WTC11 (cell line): ENCODE measurements around the gene ANKRD33B. TPM values are rescaled to one million over a fixed set of nuclear protein-coding genes. Genes with fewer than 3 reads are reported as not detected.

Source experiments
- ATAC-seq: fragments of 200-7000 bp; cut with Tn5 transposase; 2 replicates; pipeline ENCODE4 v1.10.0; 2021; ENCODE audit warnings: mild to moderate bottlenecking, moderate library complexity
- CTCF ChIA-PET: fragments of 300-600 bp; sonication (Branson Sonifier 250); formaldehyde crosslinking; loops from one replicate; lab custom pipeline; 2021; ENCODE audit warnings: antibody characterized with exemption; lab: Charles Lee
- POLR2A ChIA-PET: fragments of 350-600 bp; sonication (Branson Sonifier 250); formaldehyde crosslinking; loops from one replicate; lab custom pipeline; 2021; ENCODE audit warnings: antibody characterized with exemption; lab: Charles Lee
- DNase-seq: peaks from one replicate; pipeline ENCODE4 v3.0.0; 2021; ENCODE audit warnings: low spot score
- H3K27ac Mint-ChIP-seq: 2 replicates; pipeline ENCODE4 v1.8.0; 2021; ENCODE audit warnings: mixed read lengths
- H3K27me3 Mint-ChIP-seq: 2 replicates; pipeline ENCODE4 v1.8.0; 2021; ENCODE audit warnings: low read depth, mild to moderate bottlenecking, moderate library complexity, mixed read lengths
- H3K36me3 Mint-ChIP-seq: 2 replicates; pipeline ENCODE4 v1.8.0; 2021; ENCODE audit warnings: mixed read lengths
- H3K4me1 Mint-ChIP-seq: 2 replicates; pipeline ENCODE4 v1.8.0; 2022; ENCODE audit warnings: mixed read lengths
- H3K4me3 Mint-ChIP-seq: 2 replicates; pipeline ENCODE4 v1.8.0; 2021; ENCODE audit warnings: mild to moderate bottlenecking, moderate library complexity, mixed read lengths
- H3K9me3 Mint-ChIP-seq: 2 replicates; pipeline ENCODE4 v1.8.0; 2021; ENCODE audit warnings: mixed read lengths
- CREM ChIP-seq: sonication (generic); formaldehyde crosslinking; IDR thresholded peaks from 2 replicates; pipeline ENCODE4 v1.8.1; 2022; ENCODE audit warnings: mild to moderate bottlenecking, missing genetic modification reagents, moderate library complexity
- ELF4 ChIP-seq: sonication (generic); formaldehyde crosslinking; IDR thresholded peaks from 2 replicates; pipeline ENCODE4 v1.8.1; 2022; ENCODE audit warnings: low read depth, mild to moderate bottlenecking, moderate library complexity, missing genetic modification reagents
- GRHL2 ChIP-seq: fragments of 250-450 bp; sonication (Bioruptor Pico); IDR thresholded peaks from 2 replicates; pipeline ENCODE4 v1.8.0; 2022; ENCODE audit warnings: mild to moderate bottlenecking, moderate library complexity; ENCODE audit not compliant: insufficient replicate concordance, severe bottlenecking
- GTF2I ChIP-seq: fragments of 250-450 bp; sonication (Bioruptor Pico); conservative IDR thresholded peaks from 2 replicates; pipeline ENCODE4 v1.4.0; 2021; ENCODE audit warnings: mild to moderate bottlenecking
- IRF1 ChIP-seq: sonication (generic); formaldehyde crosslinking; IDR thresholded peaks from 2 replicates; pipeline ENCODE4 v1.8.0; 2023; ENCODE audit warnings: missing genetic modification reagents
- JAZF1 ChIP-seq: fragments of 250-450 bp; sonication (Bioruptor Pico); IDR thresholded peaks from 2 replicates; pipeline ENCODE4 v1.9.0; 2021; ENCODE audit warnings: moderate library complexity, mild to moderate bottlenecking, inconsistent platforms
- MYBL2 ChIP-seq: sonication (generic); formaldehyde crosslinking; IDR thresholded peaks from 2 replicates; pipeline ENCODE4 v1.8.1; 2023; ENCODE audit warnings: mild to moderate bottlenecking, moderate library complexity, missing genetic modification reagents
- NFATC4 ChIP-seq: fragments of 250-450 bp; sonication (Bioruptor Pico); IDR thresholded peaks from 2 replicates; pipeline ENCODE4 v1.9.0; 2021; ENCODE audit warnings: mild to moderate bottlenecking
- NFYB ChIP-seq: sonication (generic); formaldehyde crosslinking; conservative IDR thresholded peaks from 2 replicates; pipeline ENCODE4 v1.8.0; 2022; ENCODE audit warnings: low read depth, missing genetic modification reagents
- OVOL2 ChIP-seq: fragments of 250-450 bp; sonication (Bioruptor Pico); IDR thresholded peaks from 2 replicates; pipeline ENCODE4 v1.9.0; 2021; ENCODE audit warnings: mild to moderate bottlenecking, borderline replicate concordance
- RELA ChIP-seq: sonication (generic); formaldehyde crosslinking; IDR thresholded peaks from 2 replicates; pipeline ENCODE4 v1.8.1; 2022; ENCODE audit warnings: missing genetic modification reagents, mild to moderate bottlenecking, borderline replicate concordance
- TCF7 ChIP-seq: sonication (generic); formaldehyde crosslinking; IDR thresholded peaks from 2 replicates; pipeline ENCODE4 v1.8.0; 2022; ENCODE audit warnings: mild to moderate bottlenecking, low read depth, missing genetic modification reagents, moderate library complexity
- ZBTB43 ChIP-seq: sonication (generic); formaldehyde crosslinking; IDR thresholded peaks from 2 replicates; pipeline ENCODE4 v1.8.1; 2023; ENCODE audit warnings: mild to moderate bottlenecking, missing genetic modification reagents
- total RNA-seq: library from RNA; stranded (reverse); gene quantifications from 3 replicates; pipeline ENCODE4 v1.2.3, GENCODE V29; 2021
- TF ChIP-seq, protein P1 (sequence below): fragments of 250-450 bp; sonication (Bioruptor Pico); IDR thresholded peaks from 2 replicates; pipeline ENCODE4 v1.8.0; 2021; ENCODE audit warnings: mild to moderate bottlenecking
- TF ChIP-seq, protein P2 (sequence below): sonication (generic); formaldehyde crosslinking; IDR thresholded peaks from 2 replicates; pipeline ENCODE4 v1.8.0; 2022; ENCODE audit warnings: mild to moderate bottlenecking, missing genetic modification reagents
- TF ChIP-seq, protein P3 (sequence below): fragments of 250-450 bp; sonication (Bioruptor Pico); IDR thresholded peaks from 2 replicates; pipeline ENCODE4 v1.9.0; 2021; ENCODE audit warnings: mild to moderate bottlenecking, borderline replicate concordance
- TF ChIP-seq, protein P4 (sequence below): sonication (generic); formaldehyde crosslinking; IDR thresholded peaks from 2 replicates; pipeline ENCODE4 v1.8.1; 2023; ENCODE audit warnings: mild to moderate bottlenecking, moderate library complexity, missing genetic modification reagents

ANKRD33B gene
- total RNA-seq, 1 experiment from 2014 or later, result 9.2 TPM

DNA sequence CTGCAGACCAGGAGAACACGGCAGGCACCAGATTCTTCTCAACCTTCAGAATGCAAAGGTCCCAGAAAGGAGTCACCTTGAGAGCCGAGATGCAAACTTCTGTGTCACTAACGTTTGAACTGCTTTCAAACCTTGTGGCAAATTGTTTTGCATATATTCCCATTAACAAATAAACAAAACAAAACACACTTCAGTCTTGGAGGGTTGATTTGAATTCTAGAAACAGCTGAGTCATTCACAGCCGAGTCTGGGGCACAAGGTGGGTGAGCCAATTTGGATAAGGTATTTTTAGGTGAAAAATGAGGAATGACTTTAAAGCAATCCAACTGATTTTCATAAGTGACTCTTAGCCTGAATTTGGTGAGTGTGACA, 38.8 kb upstream of the ANKRD33B start:
- Mint-ChIP-seq H3K9me3 (peaks cover 19% of the 10 kb centered on the region), H3K36me3 (peaks cover 13% of the 10 kb centered on the region), H3K27ac (no peak overlapping the region), H3K4me1 (peaks cover 32% of the 10 kb centered on the region), H3K4me3 (no peak overlapping the region)
- POLR2A ChIA-PET, result no interaction called here
- TF ChIP-seq GTF2I (CRISPR knock-in tag) (no peak), OVOL2 (CRISPR knock-in tag) (no peak), NFATC4 (no peak), NFYB (CRISPR knock-in tag) (no peak), ELF4 (CRISPR knock-in tag) (no peak), MYBL2 (CRISPR knock-in tag) (no peak), JAZF1 (CRISPR knock-in tag) (no peak)
- TF ChIP-seq, protein P1, sequence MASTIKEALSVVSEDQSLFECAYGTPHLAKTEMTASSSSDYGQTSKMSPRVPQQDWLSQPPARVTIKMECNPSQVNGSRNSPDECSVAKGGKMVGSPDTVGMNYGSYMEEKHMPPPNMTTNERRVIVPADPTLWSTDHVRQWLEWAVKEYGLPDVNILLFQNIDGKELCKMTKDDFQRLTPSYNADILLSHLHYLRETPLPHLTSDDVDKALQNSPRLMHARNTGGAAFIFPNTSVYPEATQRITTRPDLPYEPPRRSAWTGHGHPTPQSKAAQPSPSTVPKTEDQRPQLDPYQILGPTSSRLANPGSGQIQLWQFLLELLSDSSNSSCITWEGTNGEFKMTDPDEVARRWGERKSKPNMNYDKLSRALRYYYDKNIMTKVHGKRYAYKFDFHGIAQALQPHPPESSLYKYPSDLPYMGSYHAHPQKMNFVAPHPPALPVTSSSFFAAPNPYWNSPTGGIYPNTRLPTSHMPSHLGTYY (CRISPR knock-in tag), result no peak
- TF ChIP-seq, protein P2, sequence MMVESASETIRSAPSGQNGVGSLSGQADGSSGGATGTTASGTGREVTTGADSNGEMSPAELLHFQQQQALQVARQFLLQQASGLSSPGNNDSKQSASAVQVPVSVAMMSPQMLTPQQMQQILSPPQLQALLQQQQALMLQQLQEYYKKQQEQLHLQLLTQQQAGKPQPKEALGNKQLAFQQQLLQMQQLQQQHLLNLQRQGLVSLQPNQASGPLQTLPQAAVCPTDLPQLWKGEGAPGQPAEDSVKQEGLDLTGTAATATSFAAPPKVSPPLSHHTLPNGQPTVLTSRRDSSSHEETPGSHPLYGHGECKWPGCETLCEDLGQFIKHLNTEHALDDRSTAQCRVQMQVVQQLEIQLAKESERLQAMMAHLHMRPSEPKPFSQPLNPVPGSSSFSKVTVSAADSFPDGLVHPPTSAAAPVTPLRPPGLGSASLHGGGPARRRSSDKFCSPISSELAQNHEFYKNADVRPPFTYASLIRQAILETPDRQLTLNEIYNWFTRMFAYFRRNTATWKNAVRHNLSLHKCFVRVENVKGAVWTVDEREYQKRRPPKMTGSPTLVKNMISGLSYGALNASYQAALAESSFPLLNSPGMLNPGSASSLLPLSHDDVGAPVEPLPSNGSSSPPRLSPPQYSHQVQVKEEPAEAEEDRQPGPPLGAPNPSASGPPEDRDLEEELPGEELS (CRISPR knock-in tag), result no peak
- TF ChIP-seq, all 79 proteins: peak for 0
- no peak for ATAC-seq
- no peak for DNase-seq
- H3K27me3 Mint-ChIP-seq, result peaks cover 10% of the 10 kb centered on the region; the same call in 1 of the 2 replicates
- CTCF ChIA-PET, result no interaction called here

DNA sequence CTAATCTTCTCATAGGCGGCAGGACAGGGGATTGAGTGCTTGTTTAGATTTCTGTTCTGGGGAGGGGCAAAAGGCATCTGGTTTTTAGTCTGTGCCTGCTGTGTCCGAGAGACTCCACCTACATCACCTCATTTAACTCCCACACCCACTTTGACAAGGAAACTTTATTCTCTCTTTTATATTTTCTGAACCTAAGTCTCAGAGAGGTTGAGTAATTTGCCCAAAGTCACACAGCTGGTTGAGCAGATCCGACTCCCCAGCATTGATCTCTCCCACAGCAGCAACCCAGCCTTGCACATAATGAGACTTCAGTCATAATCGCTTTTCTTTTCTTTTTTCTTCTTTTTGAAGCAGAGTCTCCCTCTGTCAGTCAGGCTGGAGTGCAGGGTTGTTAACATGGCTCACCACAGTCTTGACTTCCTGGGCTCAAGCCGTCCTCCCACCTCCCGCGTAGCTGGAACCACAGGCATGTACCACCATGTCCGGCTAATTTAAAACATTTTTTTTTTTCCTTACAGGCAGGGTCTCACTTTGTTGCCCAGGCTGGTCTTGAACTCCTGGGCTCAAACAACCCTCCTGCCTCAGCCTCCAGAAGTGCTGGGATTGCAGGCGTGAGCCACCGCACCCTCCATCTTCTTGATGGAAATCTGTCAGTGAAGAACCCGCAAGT, 36.5 kb upstream of the ANKRD33B start:
- CTCF ChIA-PET, result interaction anchor here (0.5 kb wide), 1 partner anchor 46 kb away, joined by 6 read pairs; no protein-coding TSS in a partner anchor

GRCh38 chr5:10528056-10528816, 35.6 kb upstream of the ANKRD33B start:
- Mint-ChIP-seq H3K9me3 (peaks cover 5% of the 10 kb centered on the region), H3K36me3 (peaks cover 2% of the 10 kb centered on the region), H3K27me3 (peaks cover 18% of the 10 kb centered on the region), H3K27ac (peak overlapping the region; percentile 14; the same call in 1 of the 2 replicates), H3K4me1 (peaks cover 38% of the 10 kb centered on the region), H3K4me3 (no peak overlapping the region)
- ATAC-seq, result peak; percentile 32
- ChIA-PET POLR2A (no interaction called here), CTCF (interaction anchor here (0.5 to 0.6 kb wide), 2 partner anchors 24 to 45 kb away, joined by 3 to 6 read pairs; no protein-coding TSS in a partner anchor)
- DNase-seq, result no peak
- TF ChIP-seq IRF1 (CRISPR knock-in tag) (no peak), CREM (CRISPR knock-in tag) (no peak), TCF7 (no peak), GRHL2 (CRISPR knock-in tag) (no peak), RELA (no peak), ZBTB43 (no peak)
- TF ChIP-seq, protein P3, sequence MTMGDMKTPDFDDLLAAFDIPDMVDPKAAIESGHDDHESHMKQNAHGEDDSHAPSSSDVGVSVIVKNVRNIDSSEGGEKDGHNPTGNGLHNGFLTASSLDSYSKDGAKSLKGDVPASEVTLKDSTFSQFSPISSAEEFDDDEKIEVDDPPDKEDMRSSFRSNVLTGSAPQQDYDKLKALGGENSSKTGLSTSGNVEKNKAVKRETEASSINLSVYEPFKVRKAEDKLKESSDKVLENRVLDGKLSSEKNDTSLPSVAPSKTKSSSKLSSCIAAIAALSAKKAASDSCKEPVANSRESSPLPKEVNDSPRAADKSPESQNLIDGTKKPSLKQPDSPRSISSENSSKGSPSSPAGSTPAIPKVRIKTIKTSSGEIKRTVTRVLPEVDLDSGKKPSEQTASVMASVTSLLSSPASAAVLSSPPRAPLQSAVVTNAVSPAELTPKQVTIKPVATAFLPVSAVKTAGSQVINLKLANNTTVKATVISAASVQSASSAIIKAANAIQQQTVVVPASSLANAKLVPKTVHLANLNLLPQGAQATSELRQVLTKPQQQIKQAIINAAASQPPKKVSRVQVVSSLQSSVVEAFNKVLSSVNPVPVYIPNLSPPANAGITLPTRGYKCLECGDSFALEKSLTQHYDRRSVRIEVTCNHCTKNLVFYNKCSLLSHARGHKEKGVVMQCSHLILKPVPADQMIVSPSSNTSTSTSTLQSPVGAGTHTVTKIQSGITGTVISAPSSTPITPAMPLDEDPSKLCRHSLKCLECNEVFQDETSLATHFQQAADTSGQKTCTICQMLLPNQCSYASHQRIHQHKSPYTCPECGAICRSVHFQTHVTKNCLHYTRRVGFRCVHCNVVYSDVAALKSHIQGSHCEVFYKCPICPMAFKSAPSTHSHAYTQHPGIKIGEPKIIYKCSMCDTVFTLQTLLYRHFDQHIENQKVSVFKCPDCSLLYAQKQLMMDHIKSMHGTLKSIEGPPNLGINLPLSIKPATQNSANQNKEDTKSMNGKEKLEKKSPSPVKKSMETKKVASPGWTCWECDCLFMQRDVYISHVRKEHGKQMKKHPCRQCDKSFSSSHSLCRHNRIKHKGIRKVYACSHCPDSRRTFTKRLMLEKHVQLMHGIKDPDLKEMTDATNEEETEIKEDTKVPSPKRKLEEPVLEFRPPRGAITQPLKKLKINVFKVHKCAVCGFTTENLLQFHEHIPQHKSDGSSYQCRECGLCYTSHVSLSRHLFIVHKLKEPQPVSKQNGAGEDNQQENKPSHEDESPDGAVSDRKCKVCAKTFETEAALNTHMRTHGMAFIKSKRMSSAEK, result no peak

More for the DNA sequence above, 36.5 kb upstream of the ANKRD33B start:
- H3K36me3 Mint-ChIP-seq, result peaks cover 10% of the 10 kb centered on the region
- POLR2A ChIA-PET, result no interaction called here
- H3K4me1 Mint-ChIP-seq, result peaks cover 32% of the 10 kb centered on the region
- H3K27me3 Mint-ChIP-seq, result peaks cover 19% of the 10 kb centered on the region
- ATAC-seq (no peak), DNase-seq (no peak)
- H3K4me3 Mint-ChIP-seq, result no peak overlapping the region
- peaks cover 13% of the 10 kb centered on the region for H3K9me3 Mint-ChIP-seq
- no peak overlapping the region for H3K27ac Mint-ChIP-seq
- TF ChIP-seq, protein P4, sequence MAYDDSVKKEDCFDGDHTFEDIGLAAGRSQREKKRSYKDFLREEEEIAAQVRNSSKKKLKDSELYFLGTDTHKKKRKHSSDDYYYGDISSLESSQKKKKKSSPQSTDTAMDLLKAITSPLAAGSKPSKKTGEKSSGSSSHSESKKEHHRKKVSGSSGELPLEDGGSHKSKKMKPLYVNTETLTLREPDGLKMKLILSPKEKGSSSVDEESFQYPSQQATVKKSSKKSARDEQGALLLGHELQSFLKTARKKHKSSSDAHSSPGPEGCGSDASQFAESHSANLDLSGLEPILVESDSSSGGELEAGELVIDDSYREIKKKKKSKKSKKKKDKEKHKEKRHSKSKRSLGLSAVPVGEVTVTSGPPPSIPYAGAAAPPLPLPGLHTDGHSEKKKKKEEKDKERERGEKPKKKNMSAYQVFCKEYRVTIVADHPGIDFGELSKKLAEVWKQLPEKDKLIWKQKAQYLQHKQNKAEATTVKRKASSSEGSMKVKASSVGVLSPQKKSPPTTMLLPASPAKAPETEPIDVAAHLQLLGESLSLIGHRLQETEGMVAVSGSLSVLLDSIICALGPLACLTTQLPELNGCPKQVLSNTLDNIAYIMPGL, result no peak
